GM12872 (cell line): ENCODE results near the gene NHLRC4.

Experiments used
- CTCF ChIP-seq: IDR thresholded peaks from 3 replicates; pipeline ENCODE4 v1.5.1; 2011; ENCODE audit warnings: low read depth, mild to moderate bottlenecking, low read length, moderate library complexity; ENCODE audit not compliant: insufficient read depth

The NHLRC4 gene

GRCh38 chr16:566475-567372 lies at the start of gene NHLRC4:
Gene NHLRC4 (plus strand): TSS chr16:567005. CDS start chr16:568048, 1,043 bp downstream.
- no peak for TF ChIP-seq CTCF

GRCh38 chr16:518858-519257 lies 47.9 kb upstream of the NHLRC4 start:
- TF ChIP-seq CTCF: no peak

- TF ChIP-seq CTCF: no peak
These were observed 47.4 kb upstream of the NHLRC4 start for GRCh38 chr16:519425-519824.

- no peak for TF ChIP-seq CTCF
These were observed 46.7 kb upstream of the NHLRC4 start for GRCh38 chr16:519841-520687.

GRCh38 chr16:520847-521246 lies 46.0 kb upstream of the NHLRC4 start:
- no peak for TF ChIP-seq CTCF

GRCh38 chr16:521381-522210 lies 45.2 kb upstream of the NHLRC4 start:
- TF ChIP-seq CTCF: no peak
